Kasumi-1 (cell line): ENCODE results near the gene TCF4.

Experiments
- DNase-seq, 2 experiments: peaks; one replicate each; lab custom pipeline; 2025; lab: John Stamatoyannopoulos, UW

The TCF4 gene

DNA sequence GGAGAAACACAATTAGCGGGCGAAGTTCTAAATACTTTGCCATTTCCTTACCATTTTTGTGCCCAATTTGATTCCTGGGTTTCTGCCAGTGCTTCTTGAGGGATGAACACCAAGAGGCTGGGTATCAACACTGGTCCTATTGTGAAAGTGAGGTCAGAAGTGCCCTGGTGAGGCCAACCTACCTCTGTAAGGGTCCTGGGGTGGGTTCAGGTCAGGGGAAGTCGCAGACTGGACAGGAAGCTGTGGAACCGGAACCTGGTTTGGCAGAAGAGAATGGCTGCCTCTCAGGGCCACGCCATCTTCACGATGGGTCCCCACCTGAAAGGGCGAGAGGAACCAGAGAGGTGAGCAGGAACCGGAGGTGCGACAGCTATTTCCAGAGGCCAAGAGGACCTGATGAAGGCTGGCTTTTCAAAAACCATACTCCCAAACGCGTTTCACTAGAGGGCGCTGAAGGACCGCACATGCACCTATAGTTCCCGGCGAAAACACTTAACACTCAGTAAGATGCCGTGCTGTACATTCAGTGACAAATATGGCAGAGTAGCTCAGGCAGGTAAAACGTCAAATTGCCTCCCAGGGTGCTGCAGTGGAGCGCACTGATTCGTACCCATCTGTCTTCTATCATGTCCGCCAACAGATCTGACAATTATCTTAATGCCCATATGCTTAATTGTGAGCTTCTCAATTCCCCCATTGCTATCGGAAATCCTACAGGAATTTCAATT lies 353.5 kb downstream of the TCF4 start:
- DNase-seq, result peak; percentile 79 to 85

DNA sequence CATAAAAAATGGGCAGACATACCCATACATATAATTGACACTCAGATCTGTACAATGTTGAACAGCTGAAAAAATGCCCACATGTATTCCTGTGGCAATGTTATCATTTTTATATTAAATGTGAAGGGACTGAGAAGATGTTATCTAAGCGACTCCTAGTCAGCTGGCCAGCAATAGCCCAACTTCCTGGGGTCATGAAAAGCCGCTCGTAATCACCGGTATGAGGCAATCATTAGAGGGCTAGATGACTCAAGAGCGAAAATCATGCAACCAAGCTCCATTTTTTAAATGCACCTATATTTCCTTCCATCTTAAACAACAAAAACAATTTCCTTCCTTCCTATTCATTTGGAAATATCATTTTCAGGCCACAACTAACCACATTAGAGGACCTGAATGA lies 354.1 kb downstream of the TCF4 start:
- DNase-seq, result no peak

DNA sequence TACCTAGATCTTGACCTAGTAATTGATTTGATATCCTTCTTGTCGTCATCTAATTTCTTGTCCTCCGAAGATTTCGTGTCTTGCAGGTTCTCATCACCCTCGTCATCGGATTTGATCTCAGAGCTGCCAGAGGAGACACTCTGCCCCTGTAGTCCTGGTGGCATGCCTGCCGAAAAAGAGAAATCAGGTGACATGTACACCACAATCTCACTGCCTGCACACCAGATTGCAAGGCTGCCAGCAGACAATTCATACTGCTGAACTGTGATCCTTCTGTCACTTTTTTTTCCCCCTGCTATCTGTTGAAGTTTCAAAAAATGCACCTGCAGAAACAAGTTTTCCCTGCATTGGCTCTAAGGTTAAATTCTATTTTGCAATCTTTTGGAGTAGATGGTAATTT lies 355.5 kb downstream of the TCF4 start:
- no peak for DNase-seq

DNA sequence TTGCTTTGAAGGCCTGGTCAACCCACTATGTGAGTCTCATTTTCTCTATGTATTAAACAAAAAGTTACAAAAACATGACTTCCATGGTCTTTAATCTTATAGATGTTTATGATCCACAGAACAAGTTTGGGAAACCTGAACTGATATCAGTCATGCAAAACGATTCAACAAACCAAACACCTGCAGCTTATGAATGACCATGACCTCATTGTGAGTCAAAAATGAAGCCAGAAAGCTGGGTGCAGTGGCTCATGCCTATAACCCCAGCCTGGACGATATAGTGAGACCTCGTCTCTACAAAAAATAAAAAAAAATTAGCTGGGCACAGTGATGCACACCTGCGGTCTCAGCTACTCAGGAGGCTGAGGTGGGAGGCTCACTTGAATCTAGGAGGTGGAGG lies 358.3 kb downstream of the TCF4 start:
- DNase-seq, result no peak

DNA sequence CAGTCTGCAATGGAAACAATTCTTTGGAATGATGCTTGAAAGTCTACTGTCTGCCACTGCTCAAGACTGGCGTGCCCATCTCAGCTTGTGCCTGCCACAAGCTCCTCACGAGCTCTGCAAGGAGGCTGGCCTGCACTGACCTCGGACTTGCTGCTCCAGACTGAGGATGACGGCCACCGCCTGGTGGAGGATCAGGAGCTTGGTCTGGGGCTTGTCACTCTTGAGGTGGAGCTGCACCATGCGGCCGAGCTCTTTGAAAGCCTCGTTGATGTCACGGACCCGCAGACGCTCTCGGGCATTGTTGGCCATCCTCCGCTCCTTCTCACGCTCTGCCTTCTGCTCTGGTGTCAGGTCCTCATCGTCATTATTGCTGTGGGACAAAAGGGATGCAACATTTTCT lies 359.3 kb downstream of the TCF4 start:
- DNase-seq, result no peak

DNA sequence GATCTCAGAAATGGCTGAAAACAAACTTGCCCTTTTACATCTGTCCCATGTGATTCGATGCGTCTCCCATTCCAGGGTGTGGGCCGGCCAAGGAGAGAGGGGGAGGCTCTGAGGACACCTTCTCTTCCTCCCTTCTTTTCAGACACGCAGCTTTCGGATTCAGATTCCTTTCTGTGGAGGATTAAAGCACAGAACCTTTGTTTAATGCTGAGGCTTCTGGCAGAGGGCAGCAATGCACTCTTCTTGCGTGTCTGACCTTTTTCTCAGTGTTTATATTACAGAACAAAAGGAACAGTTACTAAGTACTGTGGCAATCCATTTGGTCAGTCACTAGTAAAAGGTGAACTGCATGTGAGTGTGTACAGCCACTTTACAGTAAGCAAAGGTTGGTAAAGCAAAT lies 359.8 kb downstream of the TCF4 start:
- DNase-seq, result no peak

DNA sequence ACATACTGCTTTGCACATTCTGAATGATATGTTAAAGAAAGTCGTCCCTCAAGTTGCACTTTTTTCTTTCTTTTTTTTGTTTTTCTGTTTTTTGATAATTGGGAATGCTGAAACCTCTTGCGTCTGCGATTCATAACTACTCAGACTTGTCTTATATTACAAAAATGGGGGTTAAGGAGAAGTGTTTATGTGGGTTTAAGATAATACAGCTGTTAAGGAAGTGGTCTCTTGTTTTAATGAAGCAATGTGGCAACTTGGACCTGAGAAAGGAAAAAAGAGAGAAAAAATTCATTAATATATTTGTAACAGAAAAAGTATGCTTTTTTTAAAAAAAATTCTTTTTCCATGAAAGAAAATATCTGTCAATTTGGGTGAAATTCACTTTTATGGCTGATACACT lies 360.2 kb downstream of the TCF4 start:
- peak in 1 of 2 experiments; percentile 28 for DNase-seq

DNA sequence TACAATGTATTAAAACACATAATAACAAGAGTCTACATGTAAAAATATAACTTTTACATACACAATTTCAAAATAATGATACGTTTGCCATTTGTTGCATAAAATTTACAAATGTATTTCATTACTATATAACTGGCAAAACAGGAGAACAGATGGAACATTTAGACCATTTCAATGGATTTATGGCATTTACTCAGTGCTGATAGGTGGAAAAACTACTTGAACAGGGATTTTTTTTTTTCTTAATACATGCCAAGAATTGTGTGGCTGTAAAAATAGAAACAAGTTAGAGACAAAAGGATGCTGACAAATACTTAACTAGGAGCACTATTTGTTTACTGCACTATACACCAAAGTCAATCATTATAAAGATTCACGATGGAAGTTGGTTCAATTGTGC lies 361.9 kb downstream of the TCF4 start:
- DNase-seq, result no peak

DNA sequence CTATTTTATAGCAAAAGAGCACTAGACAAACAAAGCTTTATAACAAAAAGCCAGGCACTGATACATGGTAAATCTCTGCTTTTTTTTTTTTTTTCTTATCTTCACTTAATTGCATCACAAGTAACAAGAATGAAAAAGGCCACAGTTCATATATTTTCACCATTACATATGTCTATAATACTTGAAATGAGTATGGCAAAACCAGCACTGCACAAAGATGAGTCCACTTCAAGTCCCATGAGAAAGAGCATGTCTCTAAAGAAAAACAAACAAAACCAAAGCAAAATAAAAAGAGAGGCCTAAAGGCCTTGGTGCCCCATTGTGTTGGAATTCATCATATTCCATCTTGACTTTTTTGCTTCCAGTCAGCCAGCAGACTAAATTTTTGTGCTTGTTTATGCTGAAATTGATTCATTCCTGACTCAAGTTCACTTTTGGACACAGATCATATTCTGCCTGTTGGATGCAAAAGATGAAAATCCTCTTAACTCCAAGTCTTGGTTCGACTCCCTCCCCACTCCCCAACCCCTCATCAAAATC lies 363.8 kb downstream of the TCF4 start:
- DNase-seq, result no peak

DNA sequence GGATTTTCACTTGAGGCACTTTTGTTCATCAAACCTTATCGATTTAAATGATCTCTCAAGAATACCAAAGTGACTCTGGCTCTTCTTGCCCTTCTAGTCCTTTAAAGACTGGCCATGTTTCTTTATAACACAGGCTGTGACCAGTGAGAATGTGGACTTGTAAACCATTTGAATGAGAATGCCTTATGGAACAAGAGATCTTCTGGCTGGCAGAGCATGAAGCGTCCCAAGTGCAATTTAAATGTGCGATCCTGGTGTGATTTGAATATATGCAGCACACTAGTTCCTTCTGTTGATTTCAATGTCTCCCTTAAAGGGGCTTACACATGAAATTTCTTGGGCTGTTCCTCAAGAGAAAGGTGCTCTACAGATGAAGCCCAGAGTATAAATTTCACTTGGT lies 366.4 kb downstream of the TCF4 start:
- DNase-seq, result no peak

DNA sequence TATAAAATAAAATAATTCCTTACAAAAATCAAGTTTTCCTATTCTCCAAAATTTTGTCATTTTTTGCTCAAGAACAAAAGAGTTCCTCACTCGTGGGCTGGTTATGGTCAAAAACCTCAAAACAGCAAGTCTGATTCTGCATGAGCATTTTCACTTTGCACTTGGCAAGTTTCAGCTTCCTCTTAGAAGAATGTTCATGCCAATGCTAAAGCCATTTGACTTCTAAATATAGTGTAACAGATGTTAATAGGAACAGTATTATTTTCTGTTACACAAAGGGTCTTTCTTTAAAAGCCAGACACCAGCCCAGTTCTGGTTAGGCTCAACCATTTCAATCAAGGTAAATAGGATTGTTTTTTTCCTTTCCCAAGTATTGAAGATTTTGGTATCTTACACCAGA lies 367.5 kb downstream of the TCF4 start:
- peak; percentile 4 to 17 for DNase-seq

DNA sequence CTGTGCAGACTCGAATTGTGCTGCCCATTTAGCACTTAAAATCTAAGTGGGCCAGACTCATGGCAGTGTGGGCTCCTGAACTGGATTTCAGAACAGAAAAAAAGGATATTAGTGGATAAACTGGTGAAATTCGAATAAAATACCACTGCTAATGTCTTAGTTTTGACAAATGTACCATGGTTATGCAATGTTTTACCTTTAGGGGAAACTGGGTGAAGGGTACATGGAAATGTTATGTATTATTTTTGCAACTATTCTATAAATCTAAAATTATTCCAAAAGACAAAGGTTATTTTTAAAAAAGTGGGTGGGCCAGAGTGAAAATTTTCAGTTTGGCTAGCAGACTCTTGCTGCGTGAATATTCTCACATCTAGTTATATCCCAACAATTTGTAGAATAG lies 368.2 kb downstream of the TCF4 start:
- no peak for DNase-seq

DNA sequence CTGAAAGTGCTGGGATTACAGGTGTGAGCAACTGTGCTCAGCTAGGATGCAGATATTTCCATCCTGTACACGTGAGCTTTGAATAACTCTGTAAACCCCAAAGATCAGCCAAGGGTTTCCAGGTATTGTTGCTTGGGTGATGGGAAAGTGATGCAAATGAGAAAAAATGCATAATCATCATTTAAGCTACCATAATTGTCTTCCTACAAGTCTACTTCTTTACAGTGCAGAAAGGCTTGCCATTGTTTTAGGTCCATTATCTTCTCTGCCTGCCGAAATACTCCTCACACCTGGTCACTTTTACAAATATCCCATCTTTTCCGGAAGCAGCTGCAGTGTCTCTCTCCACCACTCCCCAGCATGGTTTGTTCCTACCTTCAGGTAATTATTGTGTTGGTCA lies 368.9 kb downstream of the TCF4 start:
- DNase-seq, result no peak

DNA sequence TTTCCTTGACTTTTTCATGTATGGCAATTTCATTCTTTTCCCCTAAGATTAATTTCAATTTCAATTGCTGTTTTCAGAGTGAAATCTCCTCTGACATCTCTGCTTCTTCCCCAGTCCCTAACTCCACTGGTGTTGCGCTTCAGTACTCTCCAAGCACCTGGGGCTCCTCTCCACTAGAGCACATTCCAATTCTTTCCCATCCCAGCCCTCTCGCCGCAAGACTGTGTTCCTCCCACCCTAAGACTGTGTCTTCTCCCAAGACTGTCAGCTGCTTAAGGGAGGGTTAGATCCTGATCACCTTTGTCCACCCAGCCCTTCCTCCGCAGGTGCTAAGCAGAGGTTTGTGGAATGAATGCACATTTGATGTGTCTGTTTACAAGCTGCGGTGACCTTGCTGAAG lies 373.0 kb downstream of the TCF4 start:
- DNase-seq, result no peak

DNA sequence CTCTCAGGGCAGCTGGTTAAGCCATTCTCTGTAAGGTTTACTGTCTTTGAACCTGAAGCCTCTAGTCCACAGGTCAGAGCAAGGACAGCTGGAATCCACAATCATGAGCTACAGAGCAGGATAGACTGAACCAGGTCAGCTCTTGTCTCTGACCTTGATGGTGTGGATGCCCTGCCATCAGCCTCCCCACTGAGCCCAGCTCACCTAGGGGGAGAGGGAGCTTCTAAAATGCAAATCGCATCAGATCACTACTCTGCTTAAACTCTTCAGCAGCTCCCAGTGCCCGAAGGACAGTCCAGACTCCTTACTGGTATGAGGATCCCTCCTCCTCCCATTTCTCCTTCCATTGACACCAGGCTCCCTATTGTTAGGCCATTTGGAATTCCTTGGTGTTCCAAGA lies 373.5 kb downstream of the TCF4 start:
- no peak for DNase-seq

DNA sequence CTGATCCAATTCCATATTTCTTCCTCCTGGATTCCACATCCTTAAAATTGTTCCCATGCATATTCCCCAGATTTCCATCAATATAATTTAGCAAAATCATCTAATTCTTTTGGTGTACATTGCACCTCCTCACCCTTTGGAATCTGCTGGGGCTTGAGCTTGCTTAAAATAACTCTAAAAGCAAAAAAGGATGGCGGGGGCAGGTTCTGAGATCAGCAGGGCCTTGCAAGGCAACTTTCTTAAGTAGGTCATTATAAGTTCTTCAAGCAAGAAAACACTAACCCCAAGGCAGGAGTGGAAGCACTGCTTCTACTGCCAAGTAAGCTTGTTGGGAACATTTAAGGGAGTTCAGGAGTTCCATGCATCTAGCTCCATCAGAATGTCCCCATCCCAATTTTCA lies 374.4 kb downstream of the TCF4 start:
- DNase-seq, result no peak

DNA sequence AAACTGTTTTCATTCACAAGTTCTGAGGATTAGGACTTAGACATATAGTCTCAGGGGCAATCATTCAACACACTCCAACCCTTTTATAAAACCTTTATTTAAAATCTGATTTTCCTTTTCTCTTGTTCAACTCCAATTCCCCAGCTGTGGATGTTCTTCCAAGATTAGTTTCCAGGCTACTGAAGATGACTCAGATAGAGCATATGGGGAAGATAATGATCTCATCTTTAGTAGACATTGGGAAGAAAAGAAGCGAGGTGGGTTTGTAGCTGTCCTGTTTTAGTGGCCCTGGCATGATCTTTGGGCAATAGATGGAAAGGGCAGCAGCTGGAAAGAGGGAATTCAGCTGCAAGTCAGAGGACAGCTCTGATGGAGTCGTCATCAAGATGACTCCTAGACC lies 381.1 kb downstream of the TCF4 start:
- DNase-seq, result no peak

DNA sequence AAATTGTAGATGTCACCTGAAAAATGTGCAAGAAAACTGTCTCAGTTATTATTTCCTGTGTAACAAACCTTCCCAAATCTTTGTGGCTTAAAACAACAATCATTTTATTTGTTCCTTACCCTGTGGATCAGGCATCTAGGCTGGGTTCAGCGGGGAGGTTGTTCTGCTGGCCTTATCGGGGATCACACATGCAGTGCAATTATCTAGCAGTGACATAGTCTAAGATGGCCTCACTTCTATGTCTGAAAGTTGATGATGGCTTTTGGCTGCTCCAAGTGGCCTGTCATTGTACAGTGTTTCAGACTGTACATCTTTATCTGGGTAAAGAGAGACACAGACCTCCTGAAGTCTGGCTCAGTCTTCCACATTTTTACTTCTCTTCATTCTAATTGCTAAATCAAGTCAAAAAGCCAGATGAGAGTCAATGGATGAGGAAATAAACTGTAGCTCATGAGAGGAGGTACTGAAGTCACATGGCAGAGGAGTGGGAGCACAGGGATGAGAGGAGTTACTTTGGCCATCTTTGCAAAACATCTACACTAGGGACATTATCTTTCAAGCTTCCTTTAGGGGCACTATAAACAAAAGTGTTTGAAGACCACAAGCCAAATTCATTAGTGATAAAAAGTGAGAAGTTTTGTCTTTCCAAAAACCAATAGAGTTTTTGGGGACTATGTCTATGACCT lies 385.6 kb downstream of the TCF4 start:
- DNase-seq, result no peak

DNA sequence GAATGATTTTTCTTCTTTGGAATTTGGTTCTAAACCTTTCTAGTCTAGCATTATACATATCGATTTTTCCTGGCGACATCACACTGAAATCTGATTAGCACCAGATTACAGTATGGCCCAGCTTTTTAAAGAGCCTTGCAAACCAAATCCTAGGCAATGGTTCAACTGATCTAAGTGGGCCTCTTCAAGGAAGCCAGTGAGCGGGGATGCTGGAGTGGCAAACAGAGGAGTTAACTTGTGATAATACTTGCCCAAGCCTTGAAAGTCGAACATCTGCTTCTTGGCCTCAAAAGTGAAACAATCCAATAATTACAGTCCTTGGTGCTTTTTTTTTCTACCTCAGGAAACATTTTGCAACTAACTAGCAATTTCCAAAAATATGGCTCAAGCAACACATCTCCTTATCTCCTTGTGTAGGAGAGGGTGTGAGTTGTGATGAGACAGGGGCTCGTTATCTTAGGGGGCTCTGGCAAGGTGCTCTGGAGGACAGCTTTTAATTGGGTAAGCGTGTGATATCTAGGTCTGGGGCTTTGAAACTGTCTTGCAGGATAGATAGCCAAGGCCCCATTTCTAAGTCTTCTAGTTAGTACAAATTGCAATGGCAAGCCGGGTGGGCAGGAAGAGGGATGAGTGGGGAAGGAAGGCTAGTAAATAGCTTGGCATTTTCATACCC lies 388.6 kb downstream of the TCF4 start:
- no peak for DNase-seq

DNA sequence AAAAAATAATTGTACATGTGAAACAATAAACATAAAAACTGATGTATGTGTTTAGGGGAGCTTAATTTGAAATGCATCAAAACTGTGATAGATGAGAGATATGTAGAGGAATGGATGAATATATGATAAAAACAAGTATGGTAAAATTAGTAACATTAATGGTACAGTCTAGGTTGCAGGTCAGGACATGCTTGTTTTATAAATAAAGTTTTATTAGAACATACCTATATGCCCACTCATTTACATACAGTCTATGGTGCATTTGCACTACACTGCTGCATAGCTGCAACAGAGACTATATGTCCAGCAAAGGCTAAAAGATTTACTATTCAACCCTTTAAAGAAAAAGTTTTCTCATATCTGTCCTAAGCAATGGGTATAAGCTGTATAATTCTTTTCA lies 392.1 kb downstream of the TCF4 start:
- no peak for DNase-seq

DNA sequence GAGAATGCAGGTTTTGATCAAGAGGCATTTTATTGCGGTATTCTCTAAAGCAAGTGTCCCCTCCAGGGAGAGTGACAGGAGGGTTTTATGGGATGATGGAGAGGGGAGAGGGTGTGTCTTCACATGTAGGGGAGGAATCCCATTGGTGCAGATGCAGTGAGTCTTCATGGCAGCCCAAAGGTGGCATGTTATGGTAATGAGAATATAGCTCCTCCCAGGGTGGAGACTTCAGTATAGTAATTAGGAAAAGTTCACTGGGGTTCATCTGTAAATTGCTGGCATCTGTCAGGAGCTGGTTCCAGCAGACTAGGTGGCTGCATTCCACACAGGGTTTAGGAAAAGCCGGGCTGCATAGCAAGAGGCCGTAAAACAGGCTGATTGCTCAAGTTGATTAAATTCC lies 398.0 kb downstream of the TCF4 start:
- no peak for DNase-seq

DNA sequence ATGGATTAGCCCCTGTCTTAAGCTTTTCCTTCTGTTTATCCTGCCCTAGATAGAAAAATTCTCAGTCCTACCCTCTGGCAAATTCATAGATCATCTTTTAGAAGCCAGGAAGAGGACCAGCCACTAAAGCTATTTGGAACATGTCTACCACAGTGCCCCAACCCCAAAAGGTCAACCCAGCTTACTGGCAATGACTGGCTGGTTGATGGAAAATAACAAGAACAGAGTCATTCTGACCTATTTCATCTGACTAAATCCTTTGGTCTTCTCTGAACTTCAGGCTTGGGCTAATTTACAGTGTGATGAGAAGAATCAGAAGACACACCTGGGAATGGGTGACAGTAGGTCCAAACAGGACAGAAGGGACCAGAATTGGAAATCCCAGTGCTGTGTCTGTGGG lies 401.4 kb downstream of the TCF4 start:
- no peak for DNase-seq

DNA sequence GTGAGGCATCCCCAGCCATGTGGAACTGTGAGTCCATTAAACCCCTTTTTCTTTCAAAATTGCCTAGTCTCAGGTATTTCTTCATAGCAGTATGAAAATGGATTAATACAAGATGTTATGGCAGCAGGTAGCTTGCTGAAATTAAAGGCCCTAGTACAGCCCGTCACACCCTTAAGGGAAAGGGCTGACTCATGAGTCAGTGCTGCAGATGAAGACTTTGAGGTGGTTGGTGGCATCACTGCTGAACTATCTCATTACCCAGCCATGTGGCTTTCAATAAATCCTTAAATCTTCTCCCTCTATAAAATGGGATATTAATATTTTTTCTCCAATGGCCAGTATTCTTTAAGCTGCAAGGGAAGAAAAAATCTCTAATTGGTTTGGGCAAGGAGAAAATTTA lies 402.6 kb downstream of the TCF4 start:
- DNase-seq, result no peak
